WTC11 (cell line): ENCODE data around the gene PIPOX. TPM values are rescaled to one million over a fixed set of nuclear protein-coding genes. Genes with fewer than 3 reads are reported as not detected.
A peak's percentile ranks its signal among the peaks of the same experiment; 100 is the strongest.

ENCODE experiments used
- ATAC-seq: fragments of 200-7000 bp; cut with Tn5 transposase; 2 replicates; pipeline ENCODE4 v1.10.0; 2021; ENCODE audit warnings: mild to moderate bottlenecking, moderate library complexity
- CTCF ChIA-PET: fragments of 300-600 bp; sonication (Branson Sonifier 250); formaldehyde crosslinking; loops from one replicate; lab custom pipeline; 2021; ENCODE audit warnings: antibody characterized with exemption; lab: Charles Lee
- POLR2A ChIA-PET: fragments of 350-600 bp; sonication (Branson Sonifier 250); formaldehyde crosslinking; loops from one replicate; lab custom pipeline; 2021; ENCODE audit warnings: antibody characterized with exemption; lab: Charles Lee
- DNase-seq: peaks from one replicate; pipeline ENCODE4 v3.0.0; 2021; ENCODE audit warnings: low spot score
- H3K27ac Mint-ChIP-seq: 2 replicates; pipeline ENCODE4 v1.8.0; 2021; ENCODE audit warnings: mixed read lengths
- H3K27me3 Mint-ChIP-seq: 2 replicates; pipeline ENCODE4 v1.8.0; 2021; ENCODE audit warnings: low read depth, mild to moderate bottlenecking, moderate library complexity, mixed read lengths
- H3K36me3 Mint-ChIP-seq: 2 replicates; pipeline ENCODE4 v1.8.0; 2021; ENCODE audit warnings: mixed read lengths
- H3K4me1 Mint-ChIP-seq: 2 replicates; pipeline ENCODE4 v1.8.0; 2022; ENCODE audit warnings: mixed read lengths
- H3K4me3 Mint-ChIP-seq: 2 replicates; pipeline ENCODE4 v1.8.0; 2021; ENCODE audit warnings: mild to moderate bottlenecking, moderate library complexity, mixed read lengths
- H3K9me3 Mint-ChIP-seq: 2 replicates; pipeline ENCODE4 v1.8.0; 2021; ENCODE audit warnings: mixed read lengths
- ATF2 ChIP-seq: sonication (generic); formaldehyde crosslinking; IDR thresholded peaks from 2 replicates; pipeline ENCODE4 v1.8.1; 2022; ENCODE audit warnings: low read depth, missing genetic modification reagents, borderline replicate concordance
- CBFB ChIP-seq: sonication (generic); formaldehyde crosslinking; IDR thresholded peaks from 2 replicates; pipeline ENCODE4 v1.8.1; 2022; ENCODE audit warnings: mild to moderate bottlenecking, low read depth, missing genetic modification reagents
- CTCF ChIP-seq: fragments of 200-600 bp; IDR thresholded peaks from 2 replicates; pipeline ENCODE4 v1.8.0; 2022; ENCODE audit warnings: antibody characterized with exemption
- GABPB1 ChIP-seq: sonication (generic); formaldehyde crosslinking; IDR thresholded peaks from 2 replicates; pipeline ENCODE4 v1.8.1; 2023; ENCODE audit warnings: mild to moderate bottlenecking, missing genetic modification reagents
- JUN ChIP-seq: sonication (generic); formaldehyde crosslinking; IDR thresholded peaks from 2 replicates; pipeline ENCODE4 v1.8.0; 2023; ENCODE audit warnings: mild to moderate bottlenecking, missing genetic modification reagents
- MXD4 ChIP-seq: fragments of 250-450 bp; sonication (Bioruptor Pico); IDR thresholded peaks from 2 replicates; pipeline ENCODE4 v1.8.0; 2021; ENCODE audit warnings: mild to moderate bottlenecking, moderate library complexity, borderline replicate concordance
- NFATC4 ChIP-seq: fragments of 250-450 bp; sonication (Bioruptor Pico); IDR thresholded peaks from 2 replicates; pipeline ENCODE4 v1.9.0; 2021; ENCODE audit warnings: mild to moderate bottlenecking
- NFE2L1 ChIP-seq: sonication (generic); formaldehyde crosslinking; IDR thresholded peaks from 2 replicates; pipeline ENCODE4 v1.8.1; 2023; ENCODE audit warnings: missing genetic modification reagents
- NR1H2 ChIP-seq: sonication (generic); formaldehyde crosslinking; IDR thresholded peaks from 2 replicates; pipeline ENCODE4 v1.9.0; 2021; ENCODE audit warnings: mild to moderate bottlenecking, moderate library complexity, missing genetic modification reagents
- NR2C2 ChIP-seq: sonication (generic); formaldehyde crosslinking; IDR thresholded peaks from 2 replicates; pipeline ENCODE4 v1.8.0; 2022; ENCODE audit warnings: mild to moderate bottlenecking, missing genetic modification reagents
- PREB ChIP-seq: sonication (generic); formaldehyde crosslinking; IDR thresholded peaks from 2 replicates; pipeline ENCODE4 v1.8.1; 2022; ENCODE audit warnings: mild to moderate bottlenecking, missing genetic modification reagents, moderate library complexity, borderline replicate concordance
- RELA ChIP-seq: sonication (generic); formaldehyde crosslinking; IDR thresholded peaks from 2 replicates; pipeline ENCODE4 v1.8.1; 2022; ENCODE audit warnings: missing genetic modification reagents, mild to moderate bottlenecking, borderline replicate concordance
- SMAD4 ChIP-seq: sonication (generic); formaldehyde crosslinking; IDR thresholded peaks from 2 replicates; pipeline ENCODE4 v1.8.0; 2022; ENCODE audit warnings: mild to moderate bottlenecking, missing genetic modification reagents
- SP1 ChIP-seq: sonication (generic); formaldehyde crosslinking; conservative IDR thresholded peaks from 2 replicates; pipeline ENCODE4 v1.8.1; 2022; ENCODE audit warnings: missing genetic modification reagents
- ZNF219 ChIP-seq: sonication (generic); formaldehyde crosslinking; IDR thresholded peaks from 2 replicates; pipeline ENCODE4 v1.8.0; 2023; ENCODE audit warnings: missing genetic modification reagents, mild to moderate bottlenecking, borderline replicate concordance
- ZNF423 ChIP-seq: fragments of 250-450 bp; sonication (Bioruptor Pico); IDR thresholded peaks from 2 replicates; pipeline ENCODE4 v2.1.2; 2022; ENCODE audit warnings: mild to moderate bottlenecking, moderate library complexity
- total RNA-seq: library from RNA; stranded (reverse); gene quantifications from 3 replicates; pipeline ENCODE4 v1.2.3, GENCODE V29; 2021
- TF ChIP-seq, protein P1 (sequence below): fragments of 250-450 bp; sonication (Bioruptor Pico); IDR thresholded peaks from 2 replicates; pipeline ENCODE4 v2.1.2; 2022; ENCODE audit warnings: mild to moderate bottlenecking, moderate library complexity
- TF ChIP-seq, protein P2 (sequence below): fragments of 250-450 bp; sonication (Bioruptor Pico); IDR thresholded peaks from 2 replicates; pipeline ENCODE4 v1.9.0; 2021; ENCODE audit warnings: moderate library complexity, mild to moderate bottlenecking, inconsistent platforms, borderline replicate concordance
- TF ChIP-seq, protein P3 (sequence below): fragments of 250-450 bp; sonication (Bioruptor Pico); IDR thresholded peaks from 2 replicates; pipeline ENCODE4 v1.9.0; 2021; ENCODE audit warnings: mild to moderate bottlenecking
- TF ChIP-seq, protein P4 (sequence below): sonication (generic); formaldehyde crosslinking; IDR thresholded peaks from 2 replicates; pipeline ENCODE4 v1.8.0; 2023; ENCODE audit warnings: missing genetic modification reagents, mild to moderate bottlenecking, borderline replicate concordance

The PIPOX gene
- total RNA-seq, 1 experiment from 2014 or later, result 34.2 TPM

GRCh38 chr17:29045026-29045425, 2.1 kb downstream of the PIPOX start:
- Mint-ChIP-seq H3K9me3 (no peaks in the 10 kb centered on the region), H3K36me3 (peaks cover 18% of the 10 kb centered on the region), H3K27me3 (no peaks in the 10 kb centered on the region), H3K4me3 (no peak overlapping the region), H3K27ac (no peak overlapping the region), H3K4me1 (peaks cover 76% of the 10 kb centered on the region)
- DNase-seq, result no peak
- no peak for TF ChIP-seq CBFB (CRISPR knock-in tag)
- no peak for TF ChIP-seq SMAD4 (CRISPR knock-in tag)
- no peak for TF ChIP-seq SP1 (CRISPR knock-in tag)
- TF ChIP-seq, protein P1, sequence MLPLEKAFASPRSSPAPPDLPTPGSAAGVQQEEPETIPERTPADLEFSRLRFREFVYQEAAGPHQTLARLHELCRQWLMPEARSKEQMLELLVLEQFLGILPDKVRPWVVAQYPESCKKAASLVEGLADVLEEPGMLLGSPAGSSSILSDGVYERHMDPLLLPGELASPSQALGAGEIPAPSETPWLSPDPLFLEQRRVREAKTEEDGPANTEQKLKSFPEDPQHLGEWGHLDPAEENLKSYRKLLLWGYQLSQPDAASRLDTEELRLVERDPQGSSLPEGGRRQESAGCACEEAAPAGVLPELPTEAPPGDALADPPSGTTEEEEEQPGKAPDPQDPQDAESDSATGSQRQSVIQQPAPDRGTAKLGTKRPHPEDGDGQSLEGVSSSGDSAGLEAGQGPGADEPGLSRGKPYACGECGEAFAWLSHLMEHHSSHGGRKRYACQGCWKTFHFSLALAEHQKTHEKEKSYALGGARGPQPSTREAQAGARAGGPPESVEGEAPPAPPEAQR (CRISPR knock-in tag), result no peak
- TF ChIP-seq NR2C2 (CRISPR knock-in tag), result no peak
- TF ChIP-seq, protein P2, sequence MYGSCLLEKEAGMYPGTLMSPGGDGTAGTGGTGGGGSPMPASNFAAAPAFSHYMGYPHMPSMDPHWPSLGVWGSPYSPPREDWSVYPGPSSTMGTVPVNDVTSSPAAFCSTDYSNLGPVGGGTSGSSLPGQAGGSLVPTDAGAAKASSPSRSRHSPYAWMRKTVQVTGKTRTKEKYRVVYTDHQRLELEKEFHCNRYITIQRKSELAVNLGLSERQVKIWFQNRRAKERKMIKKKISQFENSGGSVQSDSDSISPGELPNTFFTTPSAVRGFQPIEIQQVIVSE (CRISPR knock-in tag), result no peak
- no peak for TF ChIP-seq ZNF219
- TF ChIP-seq RELA, result no peak
- no peak for TF ChIP-seq CTCF
- no peak for TF ChIP-seq MXD4
- TF ChIP-seq, protein P3, sequence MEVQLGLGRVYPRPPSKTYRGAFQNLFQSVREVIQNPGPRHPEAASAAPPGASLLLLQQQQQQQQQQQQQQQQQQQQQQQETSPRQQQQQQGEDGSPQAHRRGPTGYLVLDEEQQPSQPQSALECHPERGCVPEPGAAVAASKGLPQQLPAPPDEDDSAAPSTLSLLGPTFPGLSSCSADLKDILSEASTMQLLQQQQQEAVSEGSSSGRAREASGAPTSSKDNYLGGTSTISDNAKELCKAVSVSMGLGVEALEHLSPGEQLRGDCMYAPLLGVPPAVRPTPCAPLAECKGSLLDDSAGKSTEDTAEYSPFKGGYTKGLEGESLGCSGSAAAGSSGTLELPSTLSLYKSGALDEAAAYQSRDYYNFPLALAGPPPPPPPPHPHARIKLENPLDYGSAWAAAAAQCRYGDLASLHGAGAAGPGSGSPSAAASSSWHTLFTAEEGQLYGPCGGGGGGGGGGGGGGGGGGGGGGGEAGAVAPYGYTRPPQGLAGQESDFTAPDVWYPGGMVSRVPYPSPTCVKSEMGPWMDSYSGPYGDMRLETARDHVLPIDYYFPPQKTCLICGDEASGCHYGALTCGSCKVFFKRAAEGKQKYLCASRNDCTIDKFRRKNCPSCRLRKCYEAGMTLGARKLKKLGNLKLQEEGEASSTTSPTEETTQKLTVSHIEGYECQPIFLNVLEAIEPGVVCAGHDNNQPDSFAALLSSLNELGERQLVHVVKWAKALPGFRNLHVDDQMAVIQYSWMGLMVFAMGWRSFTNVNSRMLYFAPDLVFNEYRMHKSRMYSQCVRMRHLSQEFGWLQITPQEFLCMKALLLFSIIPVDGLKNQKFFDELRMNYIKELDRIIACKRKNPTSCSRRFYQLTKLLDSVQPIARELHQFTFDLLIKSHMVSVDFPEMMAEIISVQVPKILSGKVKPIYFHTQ (CRISPR knock-in tag), result no peak
- TF ChIP-seq ZNF423 (CRISPR knock-in tag), result no peak
- no peak for TF ChIP-seq NFE2L1
- no peak for TF ChIP-seq NFATC4
- CTCF ChIA-PET, result interaction anchor here (0.5 to 1.2 kb wide), 3 partner anchors 13 to 222 kb away, joined by 3 to 5 read pairs (median 3); no protein-coding TSS in a partner anchor
- no peak for ATAC-seq
- POLR2A ChIA-PET, result no interaction called here

GRCh38 chr17:29045734-29046472, 3.0 kb downstream of the PIPOX start:
- Mint-ChIP-seq H3K27me3 (no peaks in the 10 kb centered on the region), H3K4me1 (peaks cover 68% of the 10 kb centered on the region), H3K4me3 (no peak overlapping the region), H3K9me3 (no peaks in the 10 kb centered on the region), H3K36me3 (peaks cover 18% of the 10 kb centered on the region), H3K27ac (peak overlapping the region; percentile 77)
- no peak for ATAC-seq
- TF ChIP-seq, protein P4, sequence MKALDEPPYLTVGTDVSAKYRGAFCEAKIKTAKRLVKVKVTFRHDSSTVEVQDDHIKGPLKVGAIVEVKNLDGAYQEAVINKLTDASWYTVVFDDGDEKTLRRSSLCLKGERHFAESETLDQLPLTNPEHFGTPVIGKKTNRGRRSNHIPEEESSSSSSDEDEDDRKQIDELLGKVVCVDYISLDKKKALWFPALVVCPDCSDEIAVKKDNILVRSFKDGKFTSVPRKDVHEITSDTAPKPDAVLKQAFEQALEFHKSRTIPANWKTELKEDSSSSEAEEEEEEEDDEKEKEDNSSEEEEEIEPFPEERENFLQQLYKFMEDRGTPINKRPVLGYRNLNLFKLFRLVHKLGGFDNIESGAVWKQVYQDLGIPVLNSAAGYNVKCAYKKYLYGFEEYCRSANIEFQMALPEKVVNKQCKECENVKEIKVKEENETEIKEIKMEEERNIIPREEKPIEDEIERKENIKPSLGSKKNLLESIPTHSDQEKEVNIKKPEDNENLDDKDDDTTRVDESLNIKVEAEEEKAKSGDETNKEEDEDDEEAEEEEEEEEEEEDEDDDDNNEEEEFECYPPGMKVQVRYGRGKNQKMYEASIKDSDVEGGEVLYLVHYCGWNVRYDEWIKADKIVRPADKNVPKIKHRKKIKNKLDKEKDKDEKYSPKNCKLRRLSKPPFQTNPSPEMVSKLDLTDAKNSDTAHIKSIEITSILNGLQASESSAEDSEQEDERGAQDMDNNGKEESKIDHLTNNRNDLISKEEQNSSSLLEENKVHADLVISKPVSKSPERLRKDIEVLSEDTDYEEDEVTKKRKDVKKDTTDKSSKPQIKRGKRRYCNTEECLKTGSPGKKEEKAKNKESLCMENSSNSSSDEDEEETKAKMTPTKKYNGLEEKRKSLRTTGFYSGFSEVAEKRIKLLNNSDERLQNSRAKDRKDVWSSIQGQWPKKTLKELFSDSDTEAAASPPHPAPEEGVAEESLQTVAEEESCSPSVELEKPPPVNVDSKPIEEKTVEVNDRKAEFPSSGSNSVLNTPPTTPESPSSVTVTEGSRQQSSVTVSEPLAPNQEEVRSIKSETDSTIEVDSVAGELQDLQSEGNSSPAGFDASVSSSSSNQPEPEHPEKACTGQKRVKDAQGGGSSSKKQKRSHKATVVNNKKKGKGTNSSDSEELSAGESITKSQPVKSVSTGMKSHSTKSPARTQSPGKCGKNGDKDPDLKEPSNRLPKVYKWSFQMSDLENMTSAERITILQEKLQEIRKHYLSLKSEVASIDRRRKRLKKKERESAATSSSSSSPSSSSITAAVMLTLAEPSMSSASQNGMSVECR (CRISPR knock-in tag), result no peak
- TF ChIP-seq NR1H2 (CRISPR knock-in tag) (no peak), GABPB1 (CRISPR knock-in tag) (peak; percentile 74), PREB (CRISPR knock-in tag) (no peak), ATF2 (CRISPR knock-in tag) (no peak), JUN (CRISPR knock-in tag) (no peak)
- no peak for DNase-seq
- ChIA-PET CTCF (no interaction called here), POLR2A (no interaction called here)
